ENCODE results near the gene ADO.

DNA sequence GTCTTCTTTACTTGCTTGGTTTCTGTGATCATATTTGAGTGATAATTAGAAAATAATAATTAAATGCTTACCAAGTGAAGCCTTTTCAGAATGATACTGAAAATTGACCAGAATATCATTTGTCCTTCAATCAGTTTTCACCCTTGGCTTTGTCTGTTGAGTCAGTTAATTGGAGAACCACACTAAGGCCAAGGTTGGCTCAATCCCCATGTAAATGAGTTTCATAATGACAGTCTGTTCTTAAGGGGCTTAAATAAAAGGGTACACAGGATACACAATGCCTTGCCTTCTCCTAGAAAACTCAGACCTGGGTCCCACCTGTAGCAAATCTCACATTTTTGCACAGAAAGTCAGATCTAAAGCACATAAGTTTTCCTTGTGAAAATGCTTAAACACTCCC lies 42.9 kb downstream of the ADO start:
- TF ChIP-seq POLR2A (IDR thresholded peaks at IDR 0.05): no peak
- TF ChIP-seq, protein P1, sequence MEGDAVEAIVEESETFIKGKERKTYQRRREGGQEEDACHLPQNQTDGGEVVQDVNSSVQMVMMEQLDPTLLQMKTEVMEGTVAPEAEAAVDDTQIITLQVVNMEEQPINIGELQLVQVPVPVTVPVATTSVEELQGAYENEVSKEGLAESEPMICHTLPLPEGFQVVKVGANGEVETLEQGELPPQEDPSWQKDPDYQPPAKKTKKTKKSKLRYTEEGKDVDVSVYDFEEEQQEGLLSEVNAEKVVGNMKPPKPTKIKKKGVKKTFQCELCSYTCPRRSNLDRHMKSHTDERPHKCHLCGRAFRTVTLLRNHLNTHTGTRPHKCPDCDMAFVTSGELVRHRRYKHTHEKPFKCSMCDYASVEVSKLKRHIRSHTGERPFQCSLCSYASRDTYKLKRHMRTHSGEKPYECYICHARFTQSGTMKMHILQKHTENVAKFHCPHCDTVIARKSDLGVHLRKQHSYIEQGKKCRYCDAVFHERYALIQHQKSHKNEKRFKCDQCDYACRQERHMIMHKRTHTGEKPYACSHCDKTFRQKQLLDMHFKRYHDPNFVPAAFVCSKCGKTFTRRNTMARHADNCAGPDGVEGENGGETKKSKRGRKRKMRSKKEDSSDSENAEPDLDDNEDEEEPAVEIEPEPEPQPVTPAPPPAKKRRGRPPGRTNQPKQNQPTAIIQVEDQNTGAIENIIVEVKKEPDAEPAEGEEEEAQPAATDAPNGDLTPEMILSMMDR (IDR thresholded peaks at IDR 0.05): no peak

Data from body of pancreas (tissue), 4 donors.